ENCODE results near the gene HNRNPU. TPM values are rescaled to one million over a fixed set of nuclear protein-coding genes. Genes with fewer than 3 reads are reported as not detected.

HNRNPU gene
- total and polyA plus RNA-seq, 2 experiments from 2014 or later = 422 to 687 TPM

DNA sequence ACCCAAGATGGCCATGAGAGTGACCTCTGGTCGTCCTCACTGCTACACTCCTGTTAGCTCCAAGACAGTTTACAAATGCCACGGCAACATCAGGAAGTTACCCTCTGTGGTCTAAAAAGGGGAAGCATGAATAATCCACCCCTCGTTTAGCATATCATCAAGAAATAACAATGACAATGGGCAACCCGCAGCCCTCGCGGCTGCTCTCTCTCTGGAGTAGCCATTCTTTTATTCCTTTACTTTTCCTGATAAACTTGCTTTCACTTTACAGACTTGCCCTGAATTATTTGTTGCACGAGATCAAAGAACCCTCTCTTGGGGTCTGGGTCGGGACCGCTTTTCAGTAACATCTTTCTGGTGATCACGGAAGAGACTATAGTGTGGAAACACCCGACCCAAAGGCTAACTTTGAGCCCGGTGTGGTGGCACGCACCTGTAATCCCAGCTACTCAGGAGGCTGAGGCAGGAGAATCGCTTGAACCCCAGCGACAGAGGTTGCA is 48.7 kb downstream of the HNRNPU start:
- 0 out of 2 replicates have a peak, but pooled peaks cover 8% of the 10 kb centered on the region for H3F3A ChIP-seq (replicated peaks; ENCODE audit: low read depth)
- no peaks in the 10 kb centered on the region for H3K9me2 ChIP-seq (ENCODE audit: insufficient read depth)
- Mint-ChIP-seq H3K4me1 (peaks cover 41% of the 10 kb centered on the region), H3K4me3 (peak overlapping the region; percentile 69), H3K36me3 (ENCODE audit: low read depth) (peaks cover 27% of the 10 kb centered on the region), H3K27me3 (ENCODE audit: insufficient read depth, low read depth, poor library complexity) (peaks cover 23% of the 10 kb centered on the region), H3K27ac (peak overlapping the region; percentile 94), H3K9me3 (peaks cover 8% of the 10 kb centered on the region; the same call in 2 of the 3 replicates)
- H3K27ac ChIP-seq (ENCODE audit: low read depth) = peak overlapping the region; percentile 94
- ATAC-seq (peak; percentile 78), DNase-seq (ENCODE audit: low spot score) (peak; percentile 87)
- no peak overlapping the region for H2AFZ ChIP-seq
- H3K4me1 ChIP-seq (ENCODE audit: insufficient read depth) = peaks cover 27% of the 10 kb centered on the region
- no peaks in the 10 kb centered on the region for H3K27me3 ChIP-seq (ENCODE audit: insufficient read depth)
- TF ChIP-seq JUNB (IDR thresholded peaks at IDR 0.05; ENCODE audit: unreplicated experiment) (no peak), POLR2AphosphoS5 (IDR thresholded peaks at IDR 0.05; ENCODE audit: low read depth) (peak; percentile 64; the same call in 1 of the 2 replicates), ETS1 (IDR thresholded peaks at IDR 0.05) (peak; percentile 39; the same call in 1 of the 2 replicates), NANOG (IDR thresholded peaks at IDR 0.05; ENCODE audit: borderline replicate concordance) (peak; percentile 89)
- peaks cover 47% of the 10 kb centered on the region for H3K79me2 ChIP-seq (replicated peaks; ENCODE audit: insufficient read depth)
- peak overlapping the region; percentile 51 for H3K4me3 ChIP-seq
- peak overlapping the region; percentile 76 for H3K4me2 ChIP-seq
- 0 out of 2 replicates have a peak, but pooled peaks cover 4% of the 10 kb centered on the region for H3K36me3 ChIP-seq (ENCODE audit: insufficient read depth)
- H4K20me1 ChIP-seq (replicated peaks; ENCODE audit: insufficient read depth) = no peaks in the 10 kb centered on the region

GRCh38 chr1:244813327-244813726 is 51.0 kb downstream of the HNRNPU start:
- Histone ChIP-seq H3K4me3 (no peak overlapping the region), H3K36me3 (ENCODE audit: insufficient read depth) (no peaks in the 10 kb centered on the region), H3F3A (replicated peaks; ENCODE audit: low read depth) (0 out of 2 replicates have a peak, but pooled peaks cover 8% of the 10 kb centered on the region), H4K20me1 (replicated peaks; ENCODE audit: insufficient read depth) (no peaks in the 10 kb centered on the region), H2AFZ (no peak overlapping the region), H3K4me1 (ENCODE audit: insufficient read depth) (peaks cover 17% of the 10 kb centered on the region), H3K27ac (ENCODE audit: low read depth) (no peak overlapping the region), H3K4me2 (no peak overlapping the region), H3K79me2 (replicated peaks; ENCODE audit: insufficient read depth) (peaks cover 23% of the 10 kb centered on the region), H3K9me2 (ENCODE audit: insufficient read depth) (no peaks in the 10 kb centered on the region), H3K27me3 (ENCODE audit: insufficient read depth) (no peaks in the 10 kb centered on the region)
- Mint-ChIP-seq H3K4me1 (peaks cover 36% of the 10 kb centered on the region), H3K36me3 (ENCODE audit: low read depth) (peaks cover 11% of the 10 kb centered on the region), H3K27me3 (ENCODE audit: insufficient read depth, low read depth, poor library complexity) (peaks cover 23% of the 10 kb centered on the region), H3K9me3 (peaks cover 5% of the 10 kb centered on the region; the same call in 2 of the 3 replicates), H3K4me3 (no peak overlapping the region), H3K27ac (no peak overlapping the region)
- ATAC-seq = no peak
- no peak for DNase-seq (ENCODE audit: low spot score)
- TF ChIP-seq EZH2 (IDR thresholded peaks at IDR 0.05; ENCODE audit: low read depth, unreplicated experiment) (no peak), ZNF114 (CRISPR knock-in tag; IDR thresholded peaks at IDR 0.05) (no peak), ZNF331 (CRISPR knock-in tag; IDR thresholded peaks at IDR 0.05; ENCODE audit: low read depth) (no peak), EZH2phosphoT487 (IDR thresholded peaks at IDR 0.05; ENCODE audit: unreplicated experiment) (no peak)
- TF ChIP-seq, protein P1, sequence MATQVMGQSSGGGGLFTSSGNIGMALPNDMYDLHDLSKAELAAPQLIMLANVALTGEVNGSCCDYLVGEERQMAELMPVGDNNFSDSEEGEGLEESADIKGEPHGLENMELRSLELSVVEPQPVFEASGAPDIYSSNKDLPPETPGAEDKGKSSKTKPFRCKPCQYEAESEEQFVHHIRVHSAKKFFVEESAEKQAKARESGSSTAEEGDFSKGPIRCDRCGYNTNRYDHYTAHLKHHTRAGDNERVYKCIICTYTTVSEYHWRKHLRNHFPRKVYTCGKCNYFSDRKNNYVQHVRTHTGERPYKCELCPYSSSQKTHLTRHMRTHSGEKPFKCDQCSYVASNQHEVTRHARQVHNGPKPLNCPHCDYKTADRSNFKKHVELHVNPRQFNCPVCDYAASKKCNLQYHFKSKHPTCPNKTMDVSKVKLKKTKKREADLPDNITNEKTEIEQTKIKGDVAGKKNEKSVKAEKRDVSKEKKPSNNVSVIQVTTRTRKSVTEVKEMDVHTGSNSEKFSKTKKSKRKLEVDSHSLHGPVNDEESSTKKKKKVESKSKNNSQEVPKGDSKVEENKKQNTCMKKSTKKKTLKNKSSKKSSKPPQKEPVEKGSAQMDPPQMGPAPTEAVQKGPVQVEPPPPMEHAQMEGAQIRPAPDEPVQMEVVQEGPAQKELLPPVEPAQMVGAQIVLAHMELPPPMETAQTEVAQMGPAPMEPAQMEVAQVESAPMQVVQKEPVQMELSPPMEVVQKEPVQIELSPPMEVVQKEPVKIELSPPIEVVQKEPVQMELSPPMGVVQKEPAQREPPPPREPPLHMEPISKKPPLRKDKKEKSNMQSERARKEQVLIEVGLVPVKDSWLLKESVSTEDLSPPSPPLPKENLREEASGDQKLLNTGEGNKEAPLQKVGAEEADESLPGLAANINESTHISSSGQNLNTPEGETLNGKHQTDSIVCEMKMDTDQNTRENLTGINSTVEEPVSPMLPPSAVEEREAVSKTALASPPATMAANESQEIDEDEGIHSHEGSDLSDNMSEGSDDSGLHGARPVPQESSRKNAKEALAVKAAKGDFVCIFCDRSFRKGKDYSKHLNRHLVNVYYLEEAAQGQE (IDR thresholded peaks at IDR 0.05; ENCODE audit: unreplicated experiment) = peak; percentile 68

All from GM23338 (cell line).